NCI-H146 treated with DMSO at 0.1 percent for 48 hours (cell line): ENCODE data around the gene ZNHIT3.
"Not testable (repeated sequence)": the region's sequence is repeated elsewhere in the genome, so short reads cannot be mapped to it uniquely, and the experiment has no call there.

Experiments used
- DNase-seq: peaks from one replicate; lab custom pipeline; 2025; ENCODE audit not compliant: unreplicated experiment; lab: John Stamatoyannopoulos, UW

Gene ZNHIT3

DNA sequence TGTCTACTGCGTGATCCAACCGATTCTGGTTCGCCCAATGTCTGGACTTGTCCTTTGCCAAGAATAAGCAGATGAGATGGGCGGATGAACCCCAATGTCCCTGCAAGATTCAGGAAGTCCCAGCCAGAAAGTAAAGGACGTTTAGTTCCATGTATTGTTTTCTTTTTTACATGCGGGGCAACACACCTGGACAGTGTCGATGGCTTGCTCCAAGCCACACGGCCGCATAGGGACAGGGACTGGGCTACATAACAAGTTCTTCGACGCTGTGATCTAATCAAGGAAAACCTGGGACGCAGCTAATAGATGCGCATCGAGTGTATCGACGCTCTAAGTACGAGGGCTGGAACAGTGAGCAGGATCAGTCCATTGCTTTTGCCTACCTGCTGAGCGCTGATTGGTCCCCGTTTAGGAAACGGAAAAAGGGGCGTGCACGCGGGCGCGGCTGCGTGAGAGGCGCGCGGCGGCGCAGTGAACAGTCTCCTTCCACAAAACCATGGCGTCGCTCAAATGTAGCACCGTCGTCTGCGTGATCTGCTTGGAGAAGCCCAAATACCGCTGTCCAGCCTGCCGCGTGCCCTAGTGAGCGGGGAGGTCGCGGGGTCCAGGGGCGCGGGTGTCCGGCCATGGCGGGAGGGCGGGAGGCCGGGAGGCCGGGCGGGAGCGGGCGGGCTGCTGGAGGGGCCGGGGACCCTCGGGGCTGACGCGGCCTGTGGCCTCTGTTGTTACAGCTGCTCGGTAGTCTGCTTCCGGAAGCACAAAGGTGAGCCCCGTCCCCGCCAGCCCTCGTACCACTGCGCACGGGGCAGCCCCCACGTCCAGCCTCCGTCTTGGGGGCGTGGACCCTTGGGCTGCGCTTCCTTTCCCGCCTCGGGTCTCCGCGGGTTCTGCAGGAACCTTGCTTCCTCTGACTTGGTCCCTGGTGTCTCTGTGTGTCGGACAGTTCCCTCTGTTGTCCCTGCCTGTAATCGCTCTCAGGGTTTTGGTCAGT is at the start of gene ZNHIT3:
TSS of gene ZNHIT3 (plus strand) at position 478 of the 991 bp plus-strand sequence. CDS start at position 497, 19 bp downstream.
- DNase-seq = peak; percentile 85

DNA sequence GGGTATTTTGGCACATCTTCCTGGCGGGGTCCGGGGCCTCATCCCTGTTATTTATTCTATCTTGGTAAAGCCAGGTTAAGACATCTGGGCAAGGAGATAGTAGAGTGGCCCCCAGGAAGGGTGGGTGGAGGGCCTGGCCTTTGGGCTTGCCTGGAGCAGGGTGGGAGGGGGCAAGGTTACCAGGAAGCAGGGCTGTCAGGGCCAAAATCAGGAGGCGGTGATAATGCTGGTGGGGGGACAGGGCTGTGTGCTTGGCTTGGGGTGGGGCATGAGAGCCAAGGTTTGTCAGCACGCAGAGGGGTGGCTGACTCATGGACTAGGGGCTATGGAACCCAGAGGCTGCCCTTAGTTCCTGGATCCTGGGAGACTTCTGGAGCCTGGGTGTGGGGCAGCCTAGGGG is 44.7 kb upstream of the ZNHIT3 start:
- not testable (repeated sequence) for DNase-seq

GRCh38 chr17:36443777-36444176 is 42.7 kb upstream of the ZNHIT3 start:
- no peak for DNase-seq

DNA sequence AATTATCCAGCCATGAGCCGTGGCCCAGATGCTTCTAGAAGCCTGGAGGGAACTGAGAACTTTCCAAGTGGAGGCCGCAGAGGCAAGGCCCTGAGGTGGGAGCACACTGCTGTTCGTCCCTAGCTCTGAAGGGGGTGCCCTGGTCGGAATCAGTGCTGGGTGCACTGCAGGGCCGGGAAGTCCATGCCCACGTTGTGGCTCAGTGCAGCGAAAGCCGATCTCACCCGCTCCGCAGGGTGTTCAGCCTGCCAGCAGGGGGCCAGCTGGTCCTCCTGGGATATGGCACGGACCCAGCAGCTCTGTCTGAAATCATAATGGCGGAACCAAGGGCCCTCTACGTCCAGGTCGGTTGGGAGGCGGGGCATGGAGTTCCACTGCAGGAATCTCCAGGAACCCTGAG is 36.5 kb upstream of the ZNHIT3 start:
- not testable (repeated sequence) for DNase-seq

- DNase-seq = not testable (repeated sequence)
These were observed 33.6 kb upstream of the ZNHIT3 start for GRCh38 chr17:36452888-36453287.

DNA sequence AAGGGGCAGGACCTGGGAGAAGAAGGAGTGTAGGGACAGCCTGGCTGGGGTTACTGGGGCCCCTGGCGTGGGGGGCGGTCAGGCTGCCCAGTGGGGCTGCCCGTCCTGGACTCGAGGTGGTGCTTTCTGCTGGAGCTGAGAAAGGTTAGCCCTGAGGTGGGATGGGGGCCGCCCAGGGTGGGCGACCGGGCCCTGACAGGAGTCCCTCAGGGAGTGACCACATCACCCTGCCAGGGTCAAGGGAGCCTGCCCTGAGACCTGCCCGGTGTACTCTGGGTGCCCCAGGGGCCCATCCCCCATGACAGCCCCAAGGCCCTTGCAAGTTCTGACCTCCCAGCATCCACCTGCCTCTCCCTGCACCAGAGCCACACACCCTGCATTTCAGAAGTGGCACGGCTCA is 28.8 kb upstream of the ZNHIT3 start:
- DNase-seq = not testable (repeated sequence)

DNA sequence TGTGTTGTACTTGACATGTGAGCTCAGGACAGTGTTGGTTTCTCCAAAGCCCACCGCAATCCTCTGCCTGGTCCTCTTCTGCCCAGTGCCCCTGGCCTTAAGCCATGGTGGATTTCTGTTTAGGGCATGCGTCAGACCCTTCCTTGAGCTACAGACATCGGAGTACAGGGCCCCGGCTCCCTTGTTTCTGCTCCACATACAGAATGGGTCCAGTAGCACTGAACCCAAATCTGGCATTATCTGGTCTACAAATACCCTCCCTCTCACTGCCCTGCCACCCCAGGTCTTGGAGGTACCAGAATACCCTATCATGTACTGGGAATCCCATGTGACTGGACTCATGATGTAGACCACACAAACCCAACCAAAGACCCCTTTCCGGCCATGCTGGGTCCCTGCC is 27.4 kb upstream of the ZNHIT3 start:
- no peak for DNase-seq

DNA sequence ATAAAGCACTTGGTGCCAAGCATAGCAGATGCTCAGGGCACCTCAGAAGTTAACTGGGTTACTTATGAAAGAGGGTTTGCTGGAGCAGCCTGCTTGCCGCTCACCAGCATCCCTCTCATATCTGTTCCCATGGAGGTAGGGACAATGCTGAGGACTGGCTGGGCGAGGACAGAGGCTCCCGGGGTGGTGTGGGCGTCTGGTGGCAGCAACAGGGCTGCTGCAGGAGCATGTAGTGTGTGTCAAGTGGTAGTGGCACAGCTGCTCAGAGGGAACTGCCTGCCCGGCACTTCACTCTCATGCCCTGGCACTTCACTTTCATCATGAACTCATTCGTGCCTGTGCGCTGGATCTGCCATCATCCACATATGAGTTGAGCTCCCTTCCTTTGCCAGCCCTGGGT is 26.9 kb upstream of the ZNHIT3 start:
- no peak for DNase-seq

- no peak for DNase-seq
These were observed 26.1 kb upstream of the ZNHIT3 start for GRCh38 chr17:36460265-36460937.

GRCh38 chr17:36461330-36462110 is 25.0 kb upstream of the ZNHIT3 start:
- DNase-seq = no peak

DNA sequence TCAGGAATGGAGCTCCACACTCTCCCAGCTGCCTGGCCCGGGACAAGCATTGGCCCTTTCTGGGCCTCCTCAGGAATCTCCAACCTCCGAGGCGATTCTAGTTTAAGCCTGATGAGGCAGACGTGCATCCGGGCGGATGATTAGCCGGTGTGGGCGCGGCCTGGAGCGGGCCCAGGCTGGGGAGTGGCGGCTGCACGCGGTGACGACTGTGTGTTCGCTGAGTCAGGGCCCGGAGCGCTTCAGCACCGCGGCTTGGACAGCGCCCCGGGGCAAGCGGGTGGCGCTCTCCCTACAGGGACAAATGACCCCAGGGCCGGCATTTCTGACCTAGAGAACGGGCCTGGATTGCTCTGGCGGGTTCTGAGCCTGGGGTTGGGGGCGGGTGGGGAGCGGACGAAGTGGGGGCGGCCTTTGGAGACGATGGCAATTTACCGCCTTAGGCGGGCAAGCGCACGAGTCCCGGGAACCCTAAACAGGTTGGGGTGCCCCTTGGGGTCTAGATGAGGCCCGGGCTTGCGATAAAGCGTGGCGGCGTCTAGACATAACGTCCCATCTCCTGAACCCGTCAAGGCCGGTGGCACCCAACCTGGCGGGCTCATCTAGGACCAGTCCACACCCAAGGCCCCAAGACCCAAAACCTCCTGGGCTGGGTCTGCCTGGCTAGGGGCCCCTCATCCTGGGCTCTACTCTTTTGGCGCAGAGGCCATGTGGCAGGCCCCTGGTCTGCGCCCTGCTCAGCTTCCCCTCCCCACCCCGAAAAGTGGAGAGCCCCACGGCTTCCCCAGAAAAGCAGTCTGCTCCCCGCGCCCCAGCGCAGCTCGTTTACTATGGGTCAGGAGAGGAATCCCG is 22.3 kb upstream of the ZNHIT3 start:
- peak; percentile 1 for DNase-seq

GRCh38 chr17:36464765-36465088 is 21.8 kb upstream of the ZNHIT3 start:
- no peak for DNase-seq

DNA sequence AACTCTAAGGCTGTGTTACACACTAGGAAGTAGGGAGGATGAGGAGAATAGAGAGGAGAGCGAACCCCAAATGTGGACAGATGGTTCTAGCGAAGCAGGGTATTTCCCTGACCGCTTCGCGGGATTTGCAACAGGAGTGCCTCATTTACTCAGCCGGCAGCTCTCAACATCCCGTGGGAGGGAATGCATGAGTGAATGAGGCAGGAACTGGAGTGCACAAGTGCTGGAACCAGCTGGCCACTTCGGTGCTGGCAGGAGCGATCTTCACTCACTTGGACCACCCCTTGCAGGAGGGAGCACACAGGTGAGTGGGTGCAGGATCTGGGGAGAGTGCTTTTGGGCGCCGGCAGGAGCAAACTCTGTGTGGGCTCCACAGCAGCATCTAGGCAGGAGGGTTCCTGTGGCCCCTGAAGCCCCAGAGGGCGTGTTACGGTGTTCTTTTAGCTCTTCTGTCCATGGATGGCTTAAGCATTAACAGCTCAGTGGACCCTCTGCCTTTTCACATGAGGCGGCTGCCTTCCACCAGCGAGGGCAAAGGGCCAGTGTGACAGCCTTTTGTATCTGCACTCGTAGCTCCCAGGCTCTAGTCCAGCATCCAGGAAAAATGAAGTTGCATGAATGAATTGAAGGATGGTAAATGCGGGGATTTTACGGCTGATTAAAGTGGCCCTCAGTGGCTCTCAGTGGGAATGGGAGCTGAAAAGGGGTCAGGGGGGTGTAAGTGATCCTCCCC is 17.4 kb upstream of the ZNHIT3 start:
- DNase-seq = no peak

GRCh38 chr17:36469733-36470132 is 16.7 kb upstream of the ZNHIT3 start:
- DNase-seq = no peak

GRCh38 chr17:36470499-36470898 is 16.0 kb upstream of the ZNHIT3 start:
- DNase-seq = no peak

DNA sequence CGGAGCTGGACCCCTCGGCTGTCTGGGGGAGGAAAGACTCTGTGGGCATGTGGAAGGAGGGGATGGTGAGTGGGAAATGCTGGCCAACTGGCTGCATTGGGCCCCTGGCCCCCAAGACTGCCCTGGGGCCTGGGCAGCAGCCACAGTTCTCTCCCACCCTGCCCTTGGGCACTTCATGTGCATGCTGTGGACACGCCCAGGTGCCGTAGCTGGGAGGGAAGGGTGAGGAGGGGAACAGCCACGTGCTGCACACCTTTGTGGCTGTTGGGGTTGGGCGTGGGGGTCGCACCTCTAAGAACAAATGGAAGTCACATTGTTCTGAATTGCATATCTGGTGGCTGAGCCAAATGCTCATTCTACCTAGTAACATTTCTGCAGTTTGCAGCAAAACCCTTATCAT is 11.9 kb upstream of the ZNHIT3 start:
- DNase-seq = no peak

DNA sequence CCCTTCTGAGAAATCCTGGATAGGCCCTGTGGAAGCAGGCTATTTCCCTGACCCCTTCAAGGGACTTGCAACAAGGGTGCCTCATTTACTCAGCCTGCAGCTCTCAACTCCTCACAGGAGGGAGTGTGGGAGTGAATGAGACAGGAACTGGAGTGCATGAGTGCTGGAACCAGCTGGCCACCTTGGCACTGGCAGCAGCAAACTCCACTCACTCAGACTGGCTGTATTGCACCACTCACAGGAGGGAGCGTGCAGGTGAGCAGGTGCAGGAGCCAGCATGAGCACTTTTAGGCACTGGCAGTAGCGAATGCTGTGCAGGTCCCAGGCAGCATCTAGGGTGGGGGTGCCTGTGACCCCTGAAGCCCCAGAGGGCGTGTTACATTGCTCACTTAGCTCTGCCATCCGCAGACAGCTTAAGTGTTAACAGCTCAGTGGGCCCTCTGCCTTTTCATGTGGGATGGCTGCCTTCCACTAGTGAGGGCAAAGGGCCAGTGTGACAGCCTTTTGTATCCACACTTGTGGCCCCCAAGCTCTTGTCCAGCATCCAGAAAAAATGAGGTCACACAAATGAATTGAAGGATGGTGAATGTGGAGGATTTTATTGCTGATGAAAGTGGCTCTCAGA is 11.0 kb upstream of the ZNHIT3 start:
- DNase-seq = no peak

- DNase-seq = no peak
These were observed 4.7 kb upstream of the ZNHIT3 start for GRCh38 chr17:36481829-36482228.
